ENCODE data around the gene COX10.
"Not testable (repeated sequence)": the region's sequence is repeated elsewhere in the genome, so short reads cannot be mapped to it uniquely, and the experiment has no call there.

COX10 gene

DNA sequence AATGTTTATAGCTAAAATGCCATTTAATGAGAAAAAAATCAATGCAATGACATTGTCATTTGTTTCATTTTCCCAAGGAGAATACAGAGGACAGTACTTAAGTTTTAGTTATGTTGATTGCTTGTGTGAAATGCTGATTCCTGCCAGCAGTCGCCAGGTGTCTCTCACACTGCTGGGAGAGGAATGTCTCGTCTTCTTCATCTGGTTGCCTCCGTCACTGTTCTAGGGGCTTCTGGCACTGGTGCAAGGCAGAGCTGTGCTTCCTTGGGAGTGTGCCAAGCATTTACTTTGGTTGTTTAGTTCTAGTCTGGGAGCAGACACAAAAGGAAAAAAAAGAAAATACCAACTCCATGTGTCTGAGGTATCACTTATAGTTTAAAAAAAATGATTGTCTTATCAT, 107.7 kb downstream of the COX10 start:
- not testable (repeated sequence) for DNase-seq (ENCODE audit: low read depth in 3 of 3, low spot score in 1 of 3)

GRCh38 chr17:14177801-14178200, 108.5 kb downstream of the COX10 start:
- DNase-seq (ENCODE audit: low read depth in 3 of 3, low spot score in 1 of 3), result not testable (repeated sequence)

DNA sequence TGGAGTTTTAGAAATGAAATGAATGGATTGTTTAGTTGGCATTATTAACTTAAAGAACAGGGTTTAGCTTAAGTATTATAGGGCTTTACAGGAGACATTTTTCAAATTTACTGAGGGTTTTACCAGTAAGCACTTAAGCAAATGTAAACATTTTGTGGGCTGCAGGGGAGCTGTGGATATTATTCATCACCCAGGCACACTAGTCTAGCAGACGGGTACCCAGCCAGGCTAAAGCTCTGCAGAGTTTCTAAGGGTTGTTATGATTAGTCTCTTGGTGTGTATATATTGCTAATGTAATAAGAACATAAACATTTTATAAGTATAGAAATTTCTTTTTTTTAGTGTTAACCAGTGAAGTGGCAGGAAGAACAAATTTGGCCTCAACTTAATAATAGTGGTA, 110.6 kb downstream of the COX10 start:
- DNase-seq (ENCODE audit: low read depth in 3 of 3, low spot score in 1 of 3), result not testable (repeated sequence)

DNA sequence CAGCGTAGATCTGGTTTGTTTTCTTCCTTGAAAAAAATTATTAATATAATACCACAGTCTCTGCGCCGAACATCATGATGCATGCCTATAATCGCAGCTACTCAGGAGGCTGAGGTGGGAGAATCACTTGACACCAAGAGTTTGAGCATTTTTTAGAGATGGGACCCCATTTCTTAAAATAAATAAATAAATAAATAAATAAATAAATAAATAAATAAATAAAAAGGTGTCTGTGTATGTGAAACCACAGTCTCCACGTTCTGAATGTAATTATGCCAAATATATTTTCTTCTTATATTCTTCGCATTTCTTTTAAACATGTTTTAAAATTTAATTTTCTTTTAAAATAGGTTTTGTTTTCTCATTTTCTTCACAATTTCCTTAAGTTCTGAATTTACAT, 112.8 kb downstream of the COX10 start:
- not testable (repeated sequence) for DNase-seq (ENCODE audit: low read depth in 3 of 3, low spot score in 1 of 3)

GRCh38 chr17:14184536-14184935, 115.2 kb downstream of the COX10 start:
- not testable (repeated sequence) for DNase-seq (ENCODE audit: low read depth in 3 of 3, low spot score in 1 of 3)

- DNase-seq (ENCODE audit: low read depth in 3 of 3, low spot score in 1 of 3), result not testable (repeated sequence)
These were observed 117.1 kb downstream of the COX10 start for GRCh38 chr17:14186443-14186842.

GRCh38 chr17:14190774-14191173, 121.5 kb downstream of the COX10 start:
- DNase-seq (ENCODE audit: low read depth in 3 of 3, low spot score in 1 of 3), result not testable (repeated sequence)

DNA sequence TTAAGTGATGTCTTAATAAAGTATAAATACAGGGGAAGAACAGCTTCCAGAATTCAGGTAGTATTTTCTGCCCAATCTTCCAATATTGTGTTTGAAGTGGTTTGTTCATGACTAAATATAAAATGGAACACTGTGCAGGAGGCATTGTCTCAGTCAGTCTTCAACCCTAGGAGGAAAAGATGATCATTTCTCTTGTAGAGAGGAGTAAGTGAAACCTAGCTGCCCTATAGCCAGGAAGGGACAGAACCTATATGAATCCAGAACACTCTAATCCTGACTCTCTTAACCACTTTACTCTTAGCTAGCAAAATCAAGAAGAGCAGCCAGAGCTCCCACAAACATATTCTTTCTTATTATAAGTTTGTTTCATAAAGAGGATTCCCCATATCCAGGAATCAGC, 122.2 kb downstream of the COX10 start:
- not testable (repeated sequence) for DNase-seq (ENCODE audit: low read depth in 3 of 3, low spot score in 1 of 3)

DNA sequence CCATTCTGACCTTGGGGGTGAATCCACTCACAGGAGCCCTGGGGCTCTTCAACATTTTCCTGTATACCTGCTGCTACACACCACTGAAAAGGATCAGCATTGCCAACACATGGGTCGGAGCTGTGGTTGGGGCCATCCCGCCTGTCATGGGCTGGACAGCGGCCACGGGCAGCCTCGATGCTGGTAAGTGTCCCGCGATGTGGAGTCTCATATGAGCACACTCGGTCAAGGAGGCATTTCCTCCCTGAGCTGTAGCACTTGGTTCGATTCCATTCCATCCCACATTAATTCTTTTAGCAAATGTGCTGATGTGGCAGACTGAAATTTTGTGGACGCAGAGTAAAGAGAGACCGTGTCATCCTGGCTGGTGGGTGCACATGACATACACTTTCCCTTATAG, 122.7 kb downstream of the COX10 start:
- DNase-seq (ENCODE audit: low read depth in 3 of 3, low spot score in 1 of 3), result not testable (repeated sequence)

- DNase-seq (ENCODE audit: low read depth in 3 of 3, low spot score in 1 of 3), result not testable (repeated sequence)
These were observed 123.5 kb downstream of the COX10 start for GRCh38 chr17:14192636-14193344.

GRCh38 chr17:14196377-14196997, 127.2 kb downstream of the COX10 start:
- no peak for DNase-seq (ENCODE audit: low read depth in 3 of 3, low spot score in 1 of 3)

GRCh38 chr17:14197057-14197456, 127.8 kb downstream of the COX10 start:
- DNase-seq (ENCODE audit: low read depth in 3 of 3, low spot score in 1 of 3), result no peak

GRCh38 chr17:14197586-14197985, 128.3 kb downstream of the COX10 start:
- DNase-seq (ENCODE audit: low read depth in 3 of 3, low spot score in 1 of 3), result peak in 1 of 3 donors; percentile 24

DNA sequence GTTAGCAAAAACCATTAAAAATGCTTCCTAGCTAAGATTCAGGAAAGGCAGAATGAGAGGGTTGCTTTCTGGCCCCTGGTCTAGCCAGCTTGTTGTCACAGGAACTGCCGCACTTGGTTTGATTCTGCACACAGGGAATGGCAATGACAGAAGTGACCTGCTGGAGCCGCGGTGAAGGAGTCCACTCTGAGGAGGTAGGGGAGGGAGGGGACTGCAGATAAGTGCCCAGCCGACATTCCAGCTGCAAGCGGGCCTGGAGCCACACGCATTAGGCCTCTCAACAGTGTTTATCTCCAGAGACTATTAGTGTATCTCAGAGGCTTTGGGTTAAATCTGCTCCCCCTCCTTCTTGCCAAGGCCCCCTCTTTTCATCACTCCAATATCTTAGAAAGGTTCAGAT, 128.7 kb downstream of the COX10 start:
- no peak for DNase-seq (ENCODE audit: low read depth in 3 of 3, low spot score in 1 of 3)

DNA sequence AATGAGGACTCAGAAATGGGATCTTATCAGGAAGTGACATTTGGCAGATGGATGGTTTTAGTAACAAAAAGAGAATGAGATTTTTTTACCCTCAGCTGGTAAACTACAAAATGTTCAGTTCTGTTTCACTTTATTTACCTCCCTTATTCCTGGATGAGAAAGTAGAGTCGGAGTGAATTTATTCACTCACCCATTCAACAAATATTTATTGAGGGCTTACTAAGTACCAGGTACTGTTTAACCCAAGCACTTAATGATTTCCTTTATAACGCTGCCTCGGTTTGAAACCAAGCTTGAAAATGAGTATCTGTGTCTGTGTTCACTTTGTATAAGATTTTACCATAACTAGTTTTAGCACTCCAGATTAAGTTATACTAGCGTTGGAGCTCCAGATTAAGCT, 129.3 kb downstream of the COX10 start:
- no peak for DNase-seq (ENCODE audit: low read depth in 3 of 3, low spot score in 1 of 3)

DNA sequence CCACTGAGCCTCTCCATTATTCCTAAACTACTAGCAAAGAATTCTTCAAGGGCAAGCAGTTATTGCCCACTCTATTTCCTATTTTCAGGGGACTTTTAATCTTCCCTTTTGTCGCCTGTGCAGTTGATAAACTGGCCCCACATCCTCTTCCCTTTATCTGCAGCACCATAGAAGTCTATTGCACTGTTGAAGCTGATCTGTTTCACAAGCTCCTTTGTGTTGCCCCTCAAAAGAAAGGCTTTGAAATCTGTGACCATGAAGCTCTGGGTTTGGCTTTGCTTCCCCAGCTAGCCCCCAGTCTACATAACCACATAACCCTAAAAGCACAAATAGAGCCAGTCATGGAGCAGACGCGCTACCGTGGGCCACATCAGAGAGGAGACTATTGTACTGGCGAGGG, 130.3 kb downstream of the COX10 start:
- DNase-seq (ENCODE audit: low read depth in 3 of 3, low spot score in 1 of 3), result no peak

DNA sequence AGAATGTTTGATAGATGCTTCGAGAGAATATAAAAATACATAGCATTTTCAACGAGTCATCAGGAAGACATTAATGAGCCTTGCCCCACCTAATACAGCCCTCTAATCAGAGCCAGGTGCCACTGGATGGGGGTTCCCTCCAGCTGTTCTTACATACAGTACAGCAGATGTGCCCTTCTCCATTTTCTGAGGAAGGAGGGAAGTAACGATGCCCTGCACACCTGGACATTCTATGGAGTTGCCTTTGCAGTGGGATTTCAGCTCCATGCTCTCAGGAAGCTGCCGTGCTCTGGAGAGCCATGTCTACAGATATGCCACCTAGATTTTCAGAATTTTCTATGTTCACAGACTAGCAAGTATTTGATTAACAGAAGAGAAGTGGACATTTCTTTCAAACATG, 131.1 kb downstream of the COX10 start:
- DNase-seq (ENCODE audit: low read depth in 3 of 3, low spot score in 1 of 3), result no peak

GRCh38 chr17:14201021-14201987, 132.0 kb downstream of the COX10 start:
- peak in 2 of 3 donors; percentile 20 to 29 for DNase-seq (ENCODE audit: low read depth in 3 of 3, low spot score in 1 of 3)

DNA sequence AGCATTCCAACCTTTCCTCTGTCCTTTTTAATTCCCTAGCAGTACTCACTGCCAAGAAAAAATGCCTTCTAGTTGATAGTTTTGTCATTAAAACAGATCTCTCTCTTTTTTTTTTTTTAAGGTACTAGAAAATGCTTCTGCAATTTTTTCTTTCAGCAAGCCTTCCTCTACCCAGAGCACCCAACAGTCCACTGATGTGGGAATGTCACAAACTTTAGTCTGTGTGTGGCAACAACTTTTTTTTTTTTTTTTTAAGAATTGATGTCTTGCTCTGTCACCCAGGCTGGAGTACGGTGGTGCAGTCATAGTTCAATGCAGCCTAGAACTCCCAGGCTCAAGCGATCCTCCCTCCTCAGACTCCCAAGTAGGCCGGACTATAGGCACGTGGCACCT, 132.7 kb downstream of the COX10 start:
- no peak for DNase-seq (ENCODE audit: low read depth in 3 of 3, low spot score in 1 of 3)

DNA sequence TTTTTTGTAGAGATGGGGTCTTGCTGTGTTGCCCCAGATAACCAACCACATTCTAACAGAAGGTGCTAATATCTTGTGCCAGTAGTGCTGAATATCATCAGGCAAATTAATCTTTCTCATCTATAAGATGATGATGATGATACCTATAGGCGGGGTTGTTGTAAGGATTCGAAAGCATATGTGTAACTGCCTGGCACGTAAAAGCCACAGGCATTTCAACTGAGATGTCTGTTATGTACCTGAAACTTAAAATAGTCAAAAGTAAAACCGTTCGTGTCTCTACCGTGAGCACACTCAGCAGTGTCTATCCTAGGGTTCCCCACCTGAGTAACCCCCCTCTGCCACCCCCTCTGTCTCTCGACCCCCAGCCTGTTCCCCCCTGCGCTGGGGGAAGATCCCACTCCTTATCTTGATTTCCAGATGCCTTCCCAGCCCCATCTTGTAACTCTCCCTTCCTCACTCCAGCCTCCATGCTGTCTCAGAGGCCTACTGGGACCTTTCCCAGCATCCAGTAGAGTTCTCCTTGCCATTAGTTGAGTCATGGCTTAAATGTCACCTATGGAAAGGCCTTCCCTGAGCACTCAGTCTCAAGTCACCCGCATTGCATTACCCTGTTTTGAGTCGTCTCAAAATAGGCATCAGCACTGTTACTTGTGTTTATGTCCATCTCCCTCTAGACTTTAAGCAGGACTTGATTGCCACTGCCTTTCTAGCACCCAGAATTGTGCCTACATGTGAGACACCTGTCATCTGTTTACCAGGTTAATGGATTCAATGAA, 133.3 kb downstream of the COX10 start:
- no peak for DNase-seq (ENCODE audit: low read depth in 3 of 3, low spot score in 1 of 3)

DNA sequence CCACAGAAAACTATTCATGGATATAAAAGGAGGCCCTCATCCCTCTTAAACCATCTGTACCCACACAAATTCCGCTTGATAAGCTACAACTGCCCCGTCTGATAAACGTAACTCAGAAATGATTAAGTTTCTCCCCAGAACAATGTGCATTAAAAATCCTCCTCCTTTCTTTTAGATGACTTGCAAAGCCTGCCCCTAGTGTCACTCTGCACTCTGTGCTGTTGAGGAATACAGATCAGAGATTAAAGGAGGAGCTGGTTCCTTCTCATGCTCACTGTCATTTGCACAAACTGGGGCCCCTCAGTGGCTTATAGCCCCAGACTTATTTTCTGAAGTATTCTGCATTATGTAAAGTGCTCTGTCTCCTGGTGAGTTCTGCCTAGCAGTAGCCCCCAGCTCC, 134.1 kb downstream of the COX10 start:
- no peak for DNase-seq (ENCODE audit: low read depth in 3 of 3, low spot score in 1 of 3)

Data from stimulated activated CD4-positive, alpha-beta T cell treated with anti-CD3 and anti-CD28 coated beads, TNF-alpha, amount 100 ng/mL, for 1 hour (primary cell).